Ishikawa (cell line): ENCODE measurements around the gene CD48.

Experiments
- CEBPB ChIP-seq: IDR thresholded peaks from 2 replicates; pipeline ENCODE4 v1.6.1; 2012
- CREB1 ChIP-seq: IDR thresholded peaks from 2 replicates; pipeline ENCODE4 v1.6.1; 2012; ENCODE audit warnings: low read depth
- EGR1 ChIP-seq: IDR thresholded peaks from 2 replicates; pipeline ENCODE4 v1.6.1; 2012
- EP300 ChIP-seq: IDR thresholded peaks from 2 replicates; pipeline ENCODE4 v1.6.1; 2012; ENCODE audit warnings: borderline replicate concordance
- FOXM1 ChIP-seq: IDR thresholded peaks from 2 replicates; pipeline ENCODE4 v1.6.1; 2012; ENCODE audit warnings: low read depth, borderline replicate concordance
- NFIC ChIP-seq: IDR thresholded peaks from 2 replicates; pipeline ENCODE4 v1.6.1; 2012
- RAD21 ChIP-seq: IDR thresholded peaks from 2 replicates; pipeline ENCODE4 v1.6.1; 2012; ENCODE audit warnings: low read depth
- TAF1 ChIP-seq: IDR thresholded peaks from 2 replicates; pipeline ENCODE4 v1.6.1; 2012; ENCODE audit warnings: low read depth, mild to moderate bottlenecking
- TCF12 ChIP-seq: IDR thresholded peaks from 2 replicates; pipeline ENCODE4 v1.6.1; 2012; ENCODE audit warnings: low read depth
- TEAD4 ChIP-seq: IDR thresholded peaks from 2 replicates; pipeline ENCODE4 v1.6.1; 2012
- YY1 ChIP-seq: IDR thresholded peaks from 2 replicates; pipeline ENCODE4 v1.6.1; 2012; ENCODE audit warnings: low read depth
- TF ChIP-seq, protein P1 (sequence below): IDR thresholded peaks from 2 replicates; pipeline ENCODE4 v1.6.1; 2012
- TF ChIP-seq, protein P2 (sequence below): IDR thresholded peaks from 2 replicates; pipeline ENCODE4 v1.6.1; 2012

DNA sequence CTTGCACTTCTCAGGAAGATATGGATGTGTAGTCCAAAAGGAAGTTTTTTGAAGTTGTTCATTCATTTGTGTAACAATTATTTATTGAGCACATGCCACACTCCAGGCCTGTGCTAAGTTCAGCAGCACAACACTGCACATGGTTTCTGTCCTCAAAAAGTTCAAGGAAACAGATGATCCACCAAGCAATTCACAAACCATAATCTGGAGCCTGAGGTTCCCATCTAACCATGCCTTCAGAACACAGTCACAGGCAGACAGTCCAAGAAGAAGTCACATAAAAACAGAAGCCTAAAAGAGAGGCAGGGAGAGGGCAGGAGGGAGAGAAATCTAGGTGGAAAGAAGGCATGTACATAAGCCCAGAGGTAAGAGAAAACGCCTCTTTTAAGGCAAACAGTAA lies 1.9 kb downstream of the CD48 start:
- TF ChIP-seq CREB1 (no peak), EGR1 (no peak), TCF12 (no peak), EP300 (no peak), TAF1 (no peak), TEAD4 (no peak), CEBPB (no peak), FOXM1 (no peak), YY1 (no peak), NFIC (no peak), RAD21 (no peak)
- TF ChIP-seq, protein P1, sequence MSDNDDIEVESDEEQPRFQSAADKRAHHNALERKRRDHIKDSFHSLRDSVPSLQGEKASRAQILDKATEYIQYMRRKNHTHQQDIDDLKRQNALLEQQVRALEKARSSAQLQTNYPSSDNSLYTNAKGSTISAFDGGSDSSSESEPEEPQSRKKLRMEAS, result no peak
- TF ChIP-seq, protein P2, sequence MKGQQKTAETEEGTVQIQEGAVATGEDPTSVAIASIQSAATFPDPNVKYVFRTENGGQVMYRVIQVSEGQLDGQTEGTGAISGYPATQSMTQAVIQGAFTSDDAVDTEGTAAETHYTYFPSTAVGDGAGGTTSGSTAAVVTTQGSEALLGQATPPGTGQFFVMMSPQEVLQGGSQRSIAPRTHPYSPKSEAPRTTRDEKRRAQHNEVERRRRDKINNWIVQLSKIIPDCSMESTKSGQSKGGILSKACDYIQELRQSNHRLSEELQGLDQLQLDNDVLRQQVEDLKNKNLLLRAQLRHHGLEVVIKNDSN, result no peak
